ENCODE measurements around the gene DGKG.

The DGKG gene

DNA sequence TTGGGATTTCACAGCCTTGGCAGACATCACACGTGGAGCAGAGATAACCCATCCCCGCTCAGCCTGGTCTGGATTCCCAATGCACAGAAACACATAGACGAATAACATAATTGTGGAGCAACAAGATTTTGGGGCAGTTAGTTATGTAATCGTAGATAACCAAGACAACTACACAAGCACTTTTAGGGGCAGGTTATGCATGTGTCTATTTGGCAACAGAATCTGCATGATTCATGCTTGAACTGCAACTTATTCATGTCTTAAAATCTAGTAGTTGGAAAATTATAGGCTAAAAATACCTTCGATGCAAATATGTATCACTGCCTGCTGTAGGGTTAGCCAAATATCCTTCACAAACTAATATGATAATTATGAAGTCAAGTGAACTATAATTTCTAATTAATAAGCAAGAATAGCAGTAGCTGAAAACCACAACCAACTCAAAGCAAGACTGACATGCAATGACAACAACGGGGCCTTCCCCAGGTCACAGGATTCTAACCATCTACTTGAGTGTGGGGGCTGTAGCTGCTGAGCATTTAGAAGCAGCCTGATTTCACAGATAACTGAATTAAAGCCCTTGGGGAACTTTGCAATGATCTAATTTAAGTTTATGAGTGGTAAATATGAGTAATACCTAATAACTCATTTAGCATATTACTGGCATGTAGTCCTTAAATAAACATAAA lies 31.1 kb downstream of the DGKG start:
- Histone ChIP-seq H3K27me3 (ENCODE audit: insufficient read depth, low read depth, severe bottlenecking) (no peaks in the 10 kb centered on the region), H3K36me3 (no peaks in the 10 kb centered on the region), H3K27ac (no peak overlapping the region), H3K4me3 (ENCODE audit: low read depth, low read length) (no peak overlapping the region), H3K9me3 (ENCODE audit: severe bottlenecking) (no peaks in the 10 kb centered on the region)
- DNase-seq = no peak
- TF ChIP-seq CTCF (IDR thresholded peaks at IDR 0.05; ENCODE audit: low read depth, low read length) = no peak

DNA sequence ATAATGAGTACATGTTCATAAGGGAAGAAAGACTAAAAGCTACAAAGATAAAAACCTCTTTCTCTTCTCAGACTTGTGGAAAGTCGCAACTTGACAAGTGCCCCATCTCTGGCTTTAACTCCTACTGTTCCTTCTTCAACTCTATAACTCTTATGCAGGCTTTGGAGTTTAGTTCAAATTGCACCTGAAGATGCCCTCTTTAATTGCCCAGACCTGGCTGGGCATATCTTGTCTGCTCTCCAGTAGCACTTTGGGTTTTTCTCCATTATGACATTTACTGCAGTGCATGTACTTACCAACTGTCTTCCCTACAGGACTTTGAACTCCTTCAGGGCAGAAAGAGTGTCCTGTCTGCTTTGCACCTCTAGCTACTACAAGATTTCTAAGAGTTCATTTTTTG lies 32.4 kb downstream of the DGKG start:
- no peak overlapping the region for H3K27ac ChIP-seq
- no peak for TF ChIP-seq CTCF (IDR thresholded peaks at IDR 0.05; ENCODE audit: low read depth, low read length)
- no peak overlapping the region for H3K4me3 ChIP-seq (ENCODE audit: low read depth, low read length)
- no peak for DNase-seq
- H3K9me3 ChIP-seq (ENCODE audit: severe bottlenecking) = no peaks in the 10 kb centered on the region
- H3K36me3 ChIP-seq = no peaks in the 10 kb centered on the region
- H3K27me3 ChIP-seq (ENCODE audit: insufficient read depth, low read depth, severe bottlenecking) = peaks cover 2% of the 10 kb centered on the region

GRCh38 chr3:186327912-186328487 lies 34.0 kb downstream of the DGKG start:
- H3K9me3 ChIP-seq (ENCODE audit: severe bottlenecking) = no peaks in the 10 kb centered on the region
- DNase-seq = no peak
- TF ChIP-seq CTCF (IDR thresholded peaks at IDR 0.05; ENCODE audit: low read depth, low read length) = no peak
- H3K36me3 ChIP-seq = no peaks in the 10 kb centered on the region
- H3K4me3 ChIP-seq (ENCODE audit: low read depth, low read length) = no peak overlapping the region
- H3K27me3 ChIP-seq (ENCODE audit: insufficient read depth, low read depth, severe bottlenecking) = peaks cover 2% of the 10 kb centered on the region
- H3K27ac ChIP-seq = no peak overlapping the region

- Histone ChIP-seq H3K27me3 (ENCODE audit: insufficient read depth, low read depth, severe bottlenecking) (peaks cover 2% of the 10 kb centered on the region), H3K36me3 (no peaks in the 10 kb centered on the region), H3K9me3 (ENCODE audit: severe bottlenecking) (no peaks in the 10 kb centered on the region), H3K4me3 (ENCODE audit: low read depth, low read length) (no peak overlapping the region), H3K27ac (no peak overlapping the region)
- TF ChIP-seq CTCF (IDR thresholded peaks at IDR 0.05; ENCODE audit: low read depth, low read length) = no peak
- no peak for DNase-seq
These were observed 39.3 kb downstream of the DGKG start for GRCh38 chr3:186322761-186323160.

GRCh38 chr3:186321746-186322145 lies 40.3 kb downstream of the DGKG start:
- no peak for DNase-seq
- Histone ChIP-seq H3K36me3 (no peaks in the 10 kb centered on the region), H3K4me3 (ENCODE audit: low read depth, low read length) (no peak overlapping the region), H3K27me3 (ENCODE audit: insufficient read depth, low read depth, severe bottlenecking) (peaks cover 2% of the 10 kb centered on the region), H3K9me3 (ENCODE audit: severe bottlenecking) (no peaks in the 10 kb centered on the region), H3K27ac (no peak overlapping the region)
- no peak for TF ChIP-seq CTCF (IDR thresholded peaks at IDR 0.05; ENCODE audit: low read depth, low read length)
